NT2/D1 (cell line): ENCODE results near the gene GLB1L.

ENCODE experiments used
- DNase-seq: peaks from one replicate; pipeline ENCODE4 v3.0.0-alpha.2; 2011; ENCODE audit warnings: low read depth, low spot score
- H3K27me3 ChIP-seq: 2 replicates; pipeline ENCODE4 v1.6.0; 2011; ENCODE audit warnings: mild to moderate bottlenecking; ENCODE audit not compliant: insufficient read length, insufficient read depth
- H3K36me3 ChIP-seq: 2 replicates; pipeline ENCODE4 v1.6.1; 2011; ENCODE audit warnings: mild to moderate bottlenecking, low read length, mixed read lengths; ENCODE audit not compliant: insufficient read depth, insufficient read length
- H3K4me1 ChIP-seq: 2 replicates; pipeline ENCODE4 v1.5.1; 2011; ENCODE audit not compliant: insufficient read depth, insufficient read length
- H3K4me3 ChIP-seq: 2 replicates; pipeline ENCODE4 v1.5.1; 2011; ENCODE audit warnings: low read depth; ENCODE audit not compliant: insufficient read length
- H3K9ac ChIP-seq: 2 replicates; pipeline ENCODE4 v1.6.0; 2011; ENCODE audit warnings: low read depth; ENCODE audit not compliant: insufficient read length
- H3K9me3 ChIP-seq: 2 replicates; pipeline ENCODE4 v1.5.1; 2011; ENCODE audit warnings: mild to moderate bottlenecking, low read length; ENCODE audit not compliant: insufficient read depth
- SUZ12 ChIP-seq: IDR thresholded peaks from 2 replicates; pipeline ENCODE4 v1.6.1; 2011; ENCODE audit not compliant: insufficient read length, insufficient read depth; ENCODE audit errors: extremely low read depth
- YY1 ChIP-seq: IDR thresholded peaks from 2 replicates; pipeline ENCODE4 v1.6.1; 2011; ENCODE audit not compliant: insufficient read length, insufficient read depth
- ZNF274 ChIP-seq: IDR thresholded peaks from 2 replicates; pipeline ENCODE4 v1.6.1; 2011; ENCODE audit warnings: mild to moderate bottlenecking, low read depth, low read length

Gene GLB1L

DNA sequence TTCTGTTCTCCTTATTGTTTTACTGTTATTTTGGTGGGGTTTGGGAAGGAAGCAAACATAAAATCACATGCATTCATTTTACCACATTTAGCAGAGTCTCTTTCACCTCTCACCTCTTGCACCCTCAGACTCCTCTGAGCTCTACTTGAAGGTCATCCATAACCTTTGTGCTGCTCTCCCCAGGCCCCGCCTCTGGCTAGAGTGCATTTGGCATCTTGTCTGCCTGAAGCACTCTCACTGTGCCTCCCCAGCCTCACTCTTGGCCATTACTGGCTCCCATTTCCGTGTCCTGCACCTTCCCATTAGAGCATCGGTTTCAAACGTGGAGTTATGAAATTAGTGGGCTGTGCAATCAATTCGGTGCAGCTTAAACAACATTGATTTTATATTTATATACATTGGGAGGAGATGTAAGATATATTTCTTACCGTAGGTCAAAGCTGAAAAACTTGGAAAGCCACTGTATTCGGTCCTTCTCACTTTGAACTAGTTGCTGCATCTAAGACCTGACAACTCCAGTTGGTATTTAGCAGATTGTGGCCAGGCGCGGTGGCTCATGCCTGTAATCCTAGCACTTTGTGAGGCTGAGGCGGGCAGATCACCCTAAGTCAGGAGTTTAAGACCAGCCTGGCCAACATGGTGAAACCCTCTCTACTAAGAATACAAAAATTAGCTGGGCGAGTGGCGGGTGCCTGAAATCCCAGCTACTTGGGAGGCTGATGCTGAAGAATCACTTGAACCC lies 45.6 kb downstream of the GLB1L start:
- Histone ChIP-seq H3K9ac (no peak overlapping the region), H3K4me1 (peaks cover 3% of the 10 kb centered on the region), H3K4me3 (no peak overlapping the region), H3K36me3 (no peaks in the 10 kb centered on the region), H3K27me3 (no peaks in the 10 kb centered on the region), H3K9me3 (peaks cover 11% of the 10 kb centered on the region; the same call in 1 of the 2 replicates)
- TF ChIP-seq YY1 (no peak), SUZ12 (no peak), ZNF274 (no peak)
- no peak for DNase-seq

- no peak overlapping the region for H3K9ac ChIP-seq
- H3K4me3 ChIP-seq: no peak overlapping the region
- no peaks in the 10 kb centered on the region for H3K36me3 ChIP-seq
- H3K4me1 ChIP-seq: peaks cover 3% of the 10 kb centered on the region
- no peaks in the 10 kb centered on the region for H3K27me3 ChIP-seq
- peaks cover 6% of the 10 kb centered on the region; the same call in 1 of the 2 replicates for H3K9me3 ChIP-seq
- TF ChIP-seq SUZ12 (no peak), ZNF274 (no peak), YY1 (no peak)
- DNase-seq: no peak
Measured at GRCh38 chr2:219198974-219199373, 46.3 kb downstream of the GLB1L start.

DNA sequence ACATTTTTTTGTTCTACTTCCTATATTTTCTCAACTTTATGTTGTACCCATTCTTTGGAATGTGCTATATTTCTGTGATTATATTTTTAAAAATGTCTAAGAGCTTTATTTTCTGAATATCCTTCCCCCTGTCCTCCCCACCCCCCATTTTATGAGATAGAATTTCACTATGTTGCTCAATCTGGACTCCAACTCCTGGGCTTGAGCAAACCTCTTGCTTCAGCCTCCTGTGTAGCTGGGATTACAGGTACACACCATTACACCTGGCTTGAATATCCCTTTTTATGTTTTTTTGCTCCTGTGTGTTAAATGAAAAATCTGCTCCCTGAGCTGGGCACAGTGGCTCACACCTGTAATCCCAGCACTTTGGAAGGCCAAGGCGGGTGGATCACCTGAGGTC lies 47.9 kb downstream of the GLB1L start:
- peaks cover 6% of the 10 kb centered on the region; the same call in 1 of the 2 replicates for H3K9me3 ChIP-seq
- H3K36me3 ChIP-seq: no peaks in the 10 kb centered on the region
- H3K9ac ChIP-seq: no peak overlapping the region
- DNase-seq: no peak
- no peak overlapping the region for H3K4me3 ChIP-seq
- H3K27me3 ChIP-seq: no peaks in the 10 kb centered on the region
- TF ChIP-seq SUZ12 (no peak), ZNF274 (no peak), YY1 (no peak)
- peaks cover 3% of the 10 kb centered on the region for H3K4me1 ChIP-seq

DNA sequence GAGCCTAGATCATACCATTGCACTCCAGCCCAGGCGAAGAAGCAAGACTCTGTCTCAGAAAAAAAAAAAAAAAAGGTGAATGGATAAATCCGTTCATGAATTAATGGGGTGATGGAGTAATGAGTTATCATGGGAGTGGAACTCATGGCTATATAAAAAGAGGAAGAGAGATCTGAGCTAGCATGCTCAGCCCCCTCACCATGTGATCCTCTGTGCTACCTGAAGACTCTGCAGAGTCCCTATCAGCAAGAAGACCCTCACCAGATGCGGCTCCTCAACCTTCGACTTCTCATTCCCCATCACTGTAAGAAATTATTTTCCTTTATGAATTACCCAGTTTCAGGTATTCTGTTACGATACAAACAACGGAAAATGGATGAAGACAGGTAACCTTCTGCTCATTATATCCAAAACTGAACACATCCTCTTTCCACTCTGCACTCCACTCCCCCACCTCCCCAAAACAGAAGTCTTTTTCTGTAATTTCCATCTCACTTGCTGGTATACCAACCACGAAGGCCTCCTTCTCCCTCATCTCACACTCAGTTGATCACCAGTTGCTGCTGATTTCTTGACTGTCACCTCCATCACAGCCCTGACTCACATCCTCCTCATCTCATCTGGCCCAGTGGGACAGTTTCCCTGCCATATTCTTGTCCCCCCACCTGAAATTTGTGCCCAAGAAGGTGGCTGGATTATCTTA lies 58.3 kb downstream of the GLB1L start:
- H3K4me1 ChIP-seq: no peaks in the 10 kb centered on the region
- H3K36me3 ChIP-seq: peaks cover 26% of the 10 kb centered on the region
- no peaks in the 10 kb centered on the region for H3K27me3 ChIP-seq
- TF ChIP-seq ZNF274 (no peak), SUZ12 (no peak), YY1 (no peak)
- H3K9ac ChIP-seq: no peak overlapping the region
- H3K4me3 ChIP-seq: no peak overlapping the region
- DNase-seq: no peak
- no peaks in the 10 kb centered on the region for H3K9me3 ChIP-seq
